Activated T-helper 2 cell treated with anti-CD3 and anti-CD28 coated beads, Interferon-gamma antibody, Interleukin-2, Interleukin-4, amounts not matched to agents 10 μg/mL and 5 μg/mL and 100 μg/mL, durations not matched to agents 14 hours and 24 hours and 36 hours (primary cell): ENCODE measurements around the gene HMX3. TPM values are rescaled to one million over a fixed set of nuclear protein-coding genes. Genes with fewer than 3 reads are reported as not detected.

Experiments used
- DNase-seq: peaks from one replicate; pipeline ENCODE4 v3.0.0; 2021; ENCODE audit warnings: low spot score
- H3K27ac Mint-ChIP-seq: one replicate; pipeline ENCODE4 v1.8.0; 2021; ENCODE audit warnings: mixed read lengths
- H3K27me3 Mint-ChIP-seq: one replicate; pipeline ENCODE4 v1.8.0; 2021; ENCODE audit warnings: low read depth, mixed read lengths
- H3K36me3 Mint-ChIP-seq: one replicate; pipeline ENCODE4 v1.8.0; 2021; ENCODE audit warnings: low read depth, mixed read lengths
- H3K4me1 Mint-ChIP-seq: one replicate; pipeline ENCODE4 v1.8.0; 2021; ENCODE audit warnings: low read depth, mixed read lengths
- H3K4me3 Mint-ChIP-seq: one replicate; pipeline ENCODE4 v1.8.0; 2021; ENCODE audit warnings: low read depth, mild to moderate bottlenecking, moderate library complexity, mixed read lengths
- H3K9me3 Mint-ChIP-seq: one replicate; pipeline ENCODE4 v1.8.0; 2021; ENCODE audit warnings: mixed read lengths
- intact Hi-C: fragments of 100-400 bp; cut with micrococcal nuclease; formaldehyde crosslinking; loops from one replicate; pipeline ENCODE4 v1.15.1; 2023
- total RNA-seq: library from RNA; stranded (reverse); gene quantifications from 2 replicates; pipeline ENCODE4 v1.2.3, GENCODE V29; 2022

The HMX3 gene
- total RNA-seq, 1 donor from 2014 or later, result not detected

DNA sequence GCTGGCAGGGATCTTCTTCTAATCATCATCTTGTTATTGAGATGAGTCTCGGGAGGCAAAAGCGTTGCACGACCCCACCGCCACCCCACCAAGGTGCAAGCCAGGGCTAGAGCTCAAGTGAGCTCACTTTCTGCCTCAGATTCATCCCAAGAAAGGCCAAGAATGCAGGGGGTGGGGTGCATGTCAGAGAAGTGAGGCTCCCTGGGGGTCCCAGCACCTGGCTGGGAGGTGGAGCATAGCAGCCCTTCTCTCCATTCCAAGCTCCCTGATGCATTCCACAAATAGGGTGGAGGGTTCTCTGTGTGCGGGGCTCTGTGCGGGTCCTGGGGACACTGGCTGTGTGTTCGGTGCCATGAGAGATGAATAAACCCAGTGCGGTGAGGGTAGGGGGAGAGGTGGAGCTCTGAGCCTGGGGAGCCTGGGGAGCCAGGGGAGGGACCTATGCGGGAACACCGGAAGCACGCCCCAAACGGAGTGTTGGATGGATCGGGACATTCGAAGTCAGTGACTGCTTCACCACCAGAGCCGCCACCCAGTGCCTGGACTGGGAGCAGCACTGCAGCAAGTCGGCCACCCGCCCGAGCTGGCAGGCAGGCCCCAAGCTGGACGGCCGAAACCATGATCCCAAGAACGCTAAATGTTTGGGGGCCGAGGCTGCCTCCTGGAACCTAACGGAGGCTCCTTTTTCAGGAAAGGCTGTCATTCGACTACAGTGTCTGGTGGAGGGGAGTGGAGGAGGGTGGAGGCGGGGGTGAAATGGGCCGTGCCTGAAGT lies 17.9 kb upstream of the HMX3 start:
- Mint-ChIP-seq H3K27me3 (peaks cover 29% of the 10 kb centered on the region), H3K4me1 (no peaks in the 10 kb centered on the region), H3K9me3 (no peaks in the 10 kb centered on the region), H3K4me3 (no peak overlapping the region), H3K36me3 (no peaks in the 10 kb centered on the region), H3K27ac (no peak overlapping the region)
- no peak for DNase-seq
- intact Hi-C loops, result no loop called here

DNA sequence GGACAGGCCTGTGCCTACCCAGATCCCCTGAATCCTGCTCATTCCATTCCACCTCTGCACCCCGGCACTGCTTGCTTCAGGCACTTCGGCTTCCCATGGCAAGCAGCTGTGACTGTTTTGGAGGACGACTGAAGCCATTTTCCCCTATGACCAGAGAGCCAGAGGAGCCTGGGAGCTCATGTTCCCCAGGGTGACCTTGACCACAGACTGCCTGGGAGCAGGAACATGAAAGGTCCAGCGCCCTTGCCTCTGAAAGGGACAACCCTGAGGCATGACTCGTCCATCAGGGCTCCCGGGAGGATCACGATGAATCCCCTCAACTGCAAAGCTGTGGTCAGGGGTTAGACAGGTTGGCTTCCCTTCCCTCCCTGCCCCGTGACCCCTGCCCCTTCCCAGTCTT lies 16.7 kb upstream of the HMX3 start:
- no peaks in the 10 kb centered on the region for H3K9me3 Mint-ChIP-seq
- intact Hi-C loops, result no loop called here
- DNase-seq, result no peak
- H3K36me3 Mint-ChIP-seq, result no peaks in the 10 kb centered on the region
- H3K27me3 Mint-ChIP-seq, result peaks cover 30% of the 10 kb centered on the region
- H3K4me3 Mint-ChIP-seq, result no peak overlapping the region
- no peak overlapping the region for H3K27ac Mint-ChIP-seq
- H3K4me1 Mint-ChIP-seq, result no peaks in the 10 kb centered on the region

DNA sequence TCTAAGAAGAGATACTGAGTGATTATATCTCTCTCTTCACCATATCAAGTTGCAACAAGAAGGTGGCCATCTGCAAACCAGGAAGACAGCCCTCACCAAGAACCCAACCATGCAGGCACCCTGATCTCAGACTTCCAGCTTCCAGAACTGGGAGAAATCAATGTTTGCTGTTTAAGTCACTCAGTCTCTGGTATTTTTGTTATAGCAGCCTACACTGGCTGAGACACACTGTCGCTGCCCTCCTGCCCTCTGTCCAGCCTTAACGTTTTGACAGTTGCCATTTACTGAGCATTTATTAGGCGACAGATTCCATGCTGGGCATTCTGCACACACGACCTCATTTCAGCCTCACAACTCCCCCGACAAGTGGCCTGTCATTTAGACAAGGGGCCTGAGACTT lies 9.5 kb upstream of the HMX3 start:
- Mint-ChIP-seq H3K4me1 (no peaks in the 10 kb centered on the region), H3K36me3 (no peaks in the 10 kb centered on the region), H3K9me3 (no peaks in the 10 kb centered on the region), H3K27ac (no peak overlapping the region), H3K4me3 (no peak overlapping the region), H3K27me3 (peaks cover 47% of the 10 kb centered on the region)
- intact Hi-C loops, result no loop called here
- no peak for DNase-seq

DNA sequence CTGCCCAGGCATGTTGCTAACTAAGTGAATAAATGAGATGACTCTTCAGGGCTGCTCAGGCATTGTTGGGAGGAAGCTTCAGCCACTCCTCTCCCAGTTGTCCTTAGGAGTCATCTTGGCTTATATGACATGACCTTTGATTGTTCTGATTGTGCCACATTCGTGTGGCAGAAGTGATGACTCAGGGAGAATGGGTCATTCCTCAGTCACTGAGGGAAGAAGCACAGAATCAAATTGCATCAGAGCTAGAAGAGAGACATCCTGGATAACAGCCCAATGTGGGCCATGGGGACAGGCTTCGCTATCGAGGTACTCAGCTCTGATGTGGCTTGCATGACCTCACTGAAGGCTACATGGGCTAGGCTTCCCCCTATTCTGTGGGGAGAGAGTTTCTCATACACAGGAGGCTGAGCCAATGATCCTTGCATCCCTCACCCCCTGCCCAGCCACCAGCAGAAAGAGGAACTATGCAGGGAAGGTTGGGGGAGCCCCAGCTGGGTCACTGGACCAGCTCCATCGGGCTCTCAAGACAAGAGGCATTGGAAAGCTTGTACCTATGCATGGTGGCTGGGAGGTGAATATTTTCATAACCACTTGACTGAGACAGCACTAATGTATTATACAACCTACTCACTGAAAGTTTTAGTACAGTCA lies 6.0 kb upstream of the HMX3 start:
- Mint-ChIP-seq H3K27me3 (peaks cover 66% of the 10 kb centered on the region), H3K36me3 (no peaks in the 10 kb centered on the region), H3K4me1 (peaks cover 12% of the 10 kb centered on the region), H3K4me3 (no peak overlapping the region), H3K27ac (no peak overlapping the region), H3K9me3 (no peaks in the 10 kb centered on the region)
- intact Hi-C loops, result loop anchor here (5.0 kb wide), 2 partner anchors 82 to 838 kb away; no protein-coding TSS in a partner anchor
- no peak for DNase-seq

DNA sequence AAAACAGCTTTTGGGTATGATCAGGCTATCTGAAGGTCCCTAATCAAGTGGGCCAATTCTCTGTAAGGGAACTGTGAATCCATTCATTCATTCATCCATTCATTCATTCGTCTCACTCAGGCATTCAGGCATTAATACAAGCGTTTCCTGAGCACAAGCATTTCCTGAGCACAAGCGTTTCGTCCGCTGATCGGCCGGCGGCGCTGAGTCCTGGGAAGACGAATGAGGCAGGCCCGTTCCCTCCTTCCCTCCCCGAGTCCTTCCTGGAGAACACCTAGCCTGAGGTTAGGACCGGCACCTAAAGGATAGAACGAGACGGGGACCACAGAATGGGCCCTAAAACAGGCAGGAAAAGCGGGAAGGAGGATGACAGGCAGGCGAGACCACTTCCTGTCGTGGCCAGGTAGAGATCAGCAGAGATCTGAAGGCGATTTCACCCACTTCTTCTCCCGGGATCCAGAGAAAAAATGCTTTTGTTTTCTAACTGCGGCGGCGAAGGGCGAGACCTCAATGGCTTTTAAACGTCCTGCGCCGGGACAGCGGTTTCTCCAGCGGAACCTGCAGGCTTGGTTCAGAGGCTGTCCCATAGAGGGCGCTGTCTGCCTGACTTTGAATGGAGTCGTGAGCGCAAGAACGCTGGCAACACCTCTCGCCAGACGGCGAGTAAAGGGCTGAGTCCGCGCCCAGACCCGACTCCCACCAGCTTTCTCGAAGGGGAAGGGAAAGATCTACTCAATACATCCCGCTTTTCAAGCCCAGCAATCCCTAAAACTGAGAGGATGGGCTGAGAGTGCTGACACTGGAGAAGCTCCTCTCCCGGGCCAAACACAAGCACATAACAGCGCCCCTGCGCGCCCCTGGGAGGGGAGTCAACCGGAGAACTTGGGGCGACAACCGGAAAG lies 2.9 kb upstream of the HMX3 start:
- Mint-ChIP-seq H3K27ac (peak overlapping the region; percentile 44), H3K4me1 (peaks cover 14% of the 10 kb centered on the region), H3K9me3 (no peaks in the 10 kb centered on the region), H3K27me3 (peaks cover 60% of the 10 kb centered on the region), H3K4me3 (peak overlapping the region; percentile 55), H3K36me3 (no peaks in the 10 kb centered on the region)
- intact Hi-C loops, result loop anchor here (1.0 to 5.0 kb wide), 3 partner anchors 86 to 834 kb away; no protein-coding TSS in a partner anchor
- peak; percentile 74 for DNase-seq

DNA sequence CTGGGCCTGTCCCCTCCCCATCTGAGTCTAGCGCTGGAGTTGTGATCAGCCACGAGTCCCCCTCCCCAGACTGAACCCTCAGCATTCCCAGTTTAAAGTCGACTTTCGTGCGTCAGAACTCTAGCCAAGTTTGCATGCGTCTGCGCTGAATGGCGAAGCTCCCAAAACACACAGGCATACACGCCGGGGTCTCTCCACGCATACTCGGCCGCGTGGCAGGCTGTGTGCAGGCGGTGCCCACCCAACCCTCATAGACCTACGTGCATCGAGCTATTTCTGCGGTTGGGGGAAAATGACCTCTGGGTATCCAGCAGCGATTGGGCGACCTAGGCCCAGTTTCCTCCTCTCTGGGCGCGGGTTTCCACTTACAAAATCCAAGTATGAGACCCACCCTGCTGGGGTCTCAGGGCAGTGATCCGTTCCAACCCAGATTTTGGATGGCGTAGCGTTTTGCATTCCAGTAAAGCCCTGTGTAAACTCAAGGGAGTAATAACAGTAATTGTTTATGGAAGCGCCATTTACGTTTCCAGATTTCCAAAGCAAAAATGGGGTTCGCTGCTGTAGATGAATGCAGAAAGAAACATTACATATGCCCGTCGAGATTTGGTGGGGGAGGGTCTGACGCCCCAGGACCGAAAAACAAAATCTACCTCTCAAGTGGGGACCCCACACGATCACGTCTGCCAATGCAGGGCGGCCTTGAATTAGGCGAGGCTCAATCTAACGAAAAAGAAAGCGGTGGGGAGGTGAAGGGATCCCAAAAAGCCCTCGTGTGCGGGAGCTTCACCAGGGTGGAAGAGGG lies 2.0 kb upstream of the HMX3 start:
- H3K9me3 Mint-ChIP-seq, result no peaks in the 10 kb centered on the region
- H3K36me3 Mint-ChIP-seq, result no peaks in the 10 kb centered on the region
- DNase-seq, result no peak
- H3K4me3 Mint-ChIP-seq, result no peak overlapping the region
- intact Hi-C loops, result loop anchor here (1.0 to 5.0 kb wide), 4 partner anchors 15 to 834 kb away; partner anchors contain the start of gene HMX2
- no peak overlapping the region for H3K27ac Mint-ChIP-seq
- peaks cover 16% of the 10 kb centered on the region for H3K4me1 Mint-ChIP-seq
- peaks cover 62% of the 10 kb centered on the region for H3K27me3 Mint-ChIP-seq

DNA sequence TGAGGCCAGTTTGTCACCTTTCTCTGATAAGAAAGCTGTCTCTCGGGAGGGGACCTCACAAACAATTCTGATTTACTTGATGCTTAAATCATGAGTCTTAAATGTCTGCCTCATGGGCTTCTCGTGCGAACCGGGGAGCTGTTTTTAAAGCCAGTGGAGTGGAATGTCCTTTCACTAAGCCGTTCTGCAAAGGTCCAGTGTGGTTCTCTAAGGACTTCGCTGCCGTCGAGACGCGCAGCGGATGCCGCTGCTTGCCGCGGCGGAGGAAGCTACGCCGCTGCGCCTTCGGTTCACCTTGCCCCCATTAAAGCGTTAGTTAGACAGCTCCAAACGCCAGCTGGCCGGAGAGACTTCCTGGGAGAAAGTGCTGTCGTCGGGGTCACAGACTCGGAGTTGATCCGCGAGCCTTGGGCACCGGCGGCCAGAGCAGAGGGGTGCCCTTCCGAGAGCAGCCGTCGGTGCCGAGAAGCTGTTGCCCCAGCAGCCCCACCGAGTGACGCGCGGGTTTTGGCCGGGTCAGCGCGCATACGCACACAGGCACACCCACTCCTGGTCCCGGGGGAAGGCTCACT lies 1.3 kb upstream of the HMX3 start:
- no peaks in the 10 kb centered on the region for H3K9me3 Mint-ChIP-seq
- H3K27me3 Mint-ChIP-seq, result peaks cover 64% of the 10 kb centered on the region
- peak overlapping the region; percentile 33 for H3K27ac Mint-ChIP-seq
- no peak overlapping the region for H3K4me3 Mint-ChIP-seq
- no peak for DNase-seq
- H3K4me1 Mint-ChIP-seq, result peaks cover 17% of the 10 kb centered on the region
- no peaks in the 10 kb centered on the region for H3K36me3 Mint-ChIP-seq
- intact Hi-C loops, result loop anchor here (2.0 to 5.0 kb wide), 3 partner anchors 14 to 833 kb away; partner anchors contain the start of gene HMX2

DNA sequence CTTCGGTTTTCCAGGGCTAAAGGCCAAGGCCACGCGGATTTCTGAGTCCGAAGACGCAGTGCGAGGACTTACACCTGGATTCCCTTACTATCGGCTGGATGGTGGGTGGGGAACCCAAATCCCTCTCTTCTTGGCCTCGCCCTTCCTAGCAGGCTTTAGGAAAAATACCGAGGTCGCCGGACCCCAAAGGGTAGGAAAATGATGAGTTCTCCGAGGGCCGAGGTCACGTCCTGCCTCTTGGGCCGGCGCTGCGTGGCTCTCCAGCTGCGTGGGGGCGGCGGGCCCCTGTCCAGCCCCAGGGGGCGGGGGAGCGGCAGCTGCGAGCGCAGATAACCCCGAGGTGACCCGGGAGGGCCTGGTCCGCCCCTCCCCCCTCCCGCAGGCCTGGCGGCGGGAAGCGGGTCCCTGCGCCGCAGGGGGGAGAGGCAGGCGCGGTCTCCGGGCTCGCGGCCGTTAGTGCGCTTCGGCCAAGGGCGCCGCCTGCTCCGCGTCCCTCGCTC lies 805 bp upstream of the HMX3 start:
- no peaks in the 10 kb centered on the region for H3K9me3 Mint-ChIP-seq
- peaks cover 68% of the 10 kb centered on the region for H3K27me3 Mint-ChIP-seq
- H3K27ac Mint-ChIP-seq, result no peak overlapping the region
- no peaks in the 10 kb centered on the region for H3K36me3 Mint-ChIP-seq
- intact Hi-C loops, result loop anchor here (2.0 to 5.0 kb wide), 4 partner anchors 14 to 832 kb away; partner anchors contain the start of gene HMX2
- peaks cover 19% of the 10 kb centered on the region for H3K4me1 Mint-ChIP-seq
- DNase-seq, result no peak
- no peak overlapping the region for H3K4me3 Mint-ChIP-seq

DNA sequence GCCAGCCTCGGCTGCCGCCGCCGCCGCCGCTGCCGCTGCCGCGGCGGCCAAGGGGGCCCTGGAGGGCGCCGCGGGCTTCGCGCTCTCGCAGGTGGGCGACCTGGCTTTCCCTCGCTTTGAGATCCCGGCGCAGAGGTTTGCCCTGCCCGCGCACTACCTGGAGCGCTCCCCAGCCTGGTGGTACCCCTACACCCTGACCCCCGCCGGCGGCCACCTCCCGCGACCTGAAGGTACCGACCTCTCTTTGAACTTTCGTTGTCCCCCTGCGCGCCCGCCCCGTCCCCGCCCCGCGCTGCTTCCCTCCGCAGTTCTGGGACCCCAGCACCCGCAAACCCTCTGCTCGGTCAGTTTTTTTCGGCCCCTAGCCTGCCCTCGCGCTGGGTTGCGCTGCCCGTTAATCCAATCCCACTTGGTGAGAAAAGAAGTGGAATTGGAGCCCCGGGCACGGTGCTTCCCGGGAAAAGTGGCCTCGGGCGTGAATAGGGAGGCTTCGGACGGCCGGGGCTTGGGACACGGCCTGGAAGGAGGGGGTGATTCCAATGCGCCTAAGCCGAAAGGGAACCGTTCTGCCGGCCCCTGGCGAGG lies 543 bp downstream of the HMX3 start:
- no peaks in the 10 kb centered on the region for H3K36me3 Mint-ChIP-seq
- DNase-seq, result no peak
- H3K27ac Mint-ChIP-seq, result no peak overlapping the region
- peaks cover 71% of the 10 kb centered on the region for H3K27me3 Mint-ChIP-seq
- H3K9me3 Mint-ChIP-seq, result no peaks in the 10 kb centered on the region
- intact Hi-C loops, result loop anchor here (5.0 kb wide), 1 partner anchor 246 kb away; no protein-coding TSS in a partner anchor
- no peak overlapping the region for H3K4me3 Mint-ChIP-seq
- peaks cover 19% of the 10 kb centered on the region for H3K4me1 Mint-ChIP-seq

DNA sequence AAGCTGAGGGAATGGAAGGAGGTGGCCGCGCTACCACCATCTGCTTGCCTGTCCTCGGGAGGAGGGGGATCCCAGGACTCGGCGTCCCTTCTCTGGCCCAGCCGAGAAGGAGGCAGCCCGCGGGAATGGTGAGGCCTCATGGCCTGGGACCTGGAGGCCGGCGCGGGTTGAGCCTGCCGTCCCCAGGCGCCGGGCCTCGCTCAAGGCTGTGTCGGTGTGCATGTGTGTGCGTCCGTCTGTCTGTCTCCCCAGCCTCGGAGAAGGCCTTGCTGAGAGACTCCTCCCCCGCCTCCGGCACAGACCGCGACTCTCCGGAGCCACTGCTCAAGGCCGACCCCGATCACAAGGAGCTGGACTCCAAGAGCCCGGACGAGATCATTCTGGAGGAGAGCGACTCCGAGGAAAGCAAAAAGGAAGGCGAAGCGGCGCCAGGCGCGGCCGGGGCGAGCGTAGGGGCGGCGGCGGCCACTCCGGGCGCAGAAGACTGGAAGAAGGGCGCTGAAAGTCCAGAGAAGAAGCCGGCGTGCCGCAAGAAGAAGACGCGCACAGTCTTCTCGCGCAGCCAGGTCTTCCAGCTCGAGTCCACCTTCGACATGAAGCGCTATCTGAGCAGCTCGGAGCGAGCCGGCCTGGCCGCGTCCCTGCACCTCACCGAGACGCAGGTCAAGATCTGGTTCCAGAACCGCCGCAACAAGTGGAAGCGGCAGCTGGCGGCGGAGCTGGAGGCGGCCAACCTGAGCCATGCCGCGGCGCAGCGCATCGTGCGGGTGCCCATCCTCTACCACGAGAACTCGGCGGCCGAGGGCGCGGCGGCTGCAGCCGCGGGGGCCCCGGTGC lies 1.3 kb downstream of the HMX3 start:
- no peaks in the 10 kb centered on the region for H3K36me3 Mint-ChIP-seq
- H3K9me3 Mint-ChIP-seq, result no peaks in the 10 kb centered on the region
- intact Hi-C loops, result loop anchor here (1.0 to 5.0 kb wide), 2 partner anchors 8 to 245 kb away; no protein-coding TSS in a partner anchor
- peak overlapping the region; percentile 67 for H3K27ac Mint-ChIP-seq
- peak; percentile 20 for DNase-seq
- H3K27me3 Mint-ChIP-seq, result peaks cover 72% of the 10 kb centered on the region
- H3K4me3 Mint-ChIP-seq, result peak overlapping the region; percentile 24
- H3K4me1 Mint-ChIP-seq, result peaks cover 19% of the 10 kb centered on the region

DNA sequence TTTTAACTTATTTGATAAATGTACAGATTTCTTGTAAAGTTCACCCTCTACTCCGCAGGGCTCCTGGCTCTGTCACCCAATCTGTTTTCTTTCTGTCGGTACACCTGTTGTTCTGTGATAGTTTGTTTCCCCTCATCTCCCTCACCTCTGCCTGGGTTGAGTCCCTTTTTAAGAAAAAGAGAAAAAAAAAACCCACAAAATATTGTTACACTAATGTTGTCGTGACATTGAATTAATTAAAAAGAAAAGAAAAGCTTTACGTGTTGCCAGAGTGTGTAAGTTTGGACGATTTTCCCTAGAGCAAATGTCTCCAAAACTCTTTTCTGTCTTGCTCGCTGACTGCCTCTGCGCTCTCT lies 3.4 kb downstream of the HMX3 start:
- Mint-ChIP-seq H3K4me3 (no peak overlapping the region), H3K36me3 (no peaks in the 10 kb centered on the region), H3K27ac (no peak overlapping the region), H3K9me3 (no peaks in the 10 kb centered on the region), H3K4me1 (peaks cover 10% of the 10 kb centered on the region), H3K27me3 (peaks cover 72% of the 10 kb centered on the region)
- intact Hi-C loops, result loop anchor here (5.0 kb wide), 1 partner anchor 243 kb away; no protein-coding TSS in a partner anchor
- DNase-seq, result no peak
